HEK293 (cell line): Measurements from ENCODE around the gene DGKZ.

Experiments used
- CTCF ChIA-PET: fragments of 350-600 bp; formaldehyde crosslinking; extraction: SDS; loops from one replicate; lab custom pipeline; 2021; ENCODE audit warnings: antibody characterized with exemption; lab: Yijun Ruan, JAX
- POLR2A ChIA-PET: fragments of 300-600 bp; formaldehyde crosslinking; extraction: SDS; loops from one replicate; lab custom pipeline; 2020; ENCODE audit warnings: antibody characterized with exemption, inconsistent platforms; lab: Yijun Ruan, JAX
- H3K27ac ChIP-seq: fragments of 200-500 bp; sonication (Bioruptor generic); 2 replicates; pipeline ENCODE4 v1.5.1; 2014; ENCODE audit warnings: low read depth, low read length, control low read depth, inconsistent platforms; ENCODE audit errors: extremely low read depth
- H3K36me3 ChIP-seq, 2 experiments: fragments of 200-500 bp in 1 of 2; sonication (Bioruptor generic) in 1 of 2; 1 replicate in 1 of 2; 2 replicates in 1 of 2; pipeline ENCODE4 v1.5.1; 2014 to 2017; ENCODE audit warnings: inconsistent platforms in 2 of 2, low read length in 2 of 2; ENCODE audit not compliant: control insufficient read depth in 2 of 2, insufficient read depth in 1 of 2
- H3K4me1 ChIP-seq: fragments of 200-500 bp; sonication (Bioruptor generic); 2 replicates; pipeline ENCODE4 v1.5.1; 2014; ENCODE audit warnings: mild to moderate bottlenecking, low read length, inconsistent platforms; ENCODE audit not compliant: control insufficient read depth, insufficient read depth
- H3K4me3 ChIP-seq: 2 replicates; pipeline ENCODE4 v1.5.1; 2011; ENCODE audit warnings: low read depth, mild to moderate bottlenecking, control low read depth, low read length, moderate library complexity
- H3K9me3 ChIP-seq: fragments of 200-500 bp; sonication (Bioruptor generic); 2 replicates; pipeline ENCODE4 v1.5.1; 2014; ENCODE audit warnings: low read depth, low read length, inconsistent platforms; ENCODE audit not compliant: control insufficient read depth, insufficient read depth
- KLF10 ChIP-seq: fragments of 450-650 bp; IDR thresholded peaks from 2 replicates; pipeline ENCODE4 v1.5.1; 2018; ENCODE audit warnings: missing biosample characterization, mild to moderate bottlenecking, missing genetic modification characterization
- REST ChIP-seq: fragments of 450-650 bp; formaldehyde crosslinking; IDR thresholded peaks from 2 replicates; pipeline ENCODE4 v1.5.1; 2016; ENCODE audit warnings: missing biosample characterization, missing genetic modification characterization
- SCRT2 ChIP-seq: fragments of 450-650 bp; formaldehyde crosslinking; IDR thresholded peaks from 2 replicates; pipeline ENCODE4 v1.5.1; 2016; ENCODE audit warnings: missing biosample characterization, missing genetic modification characterization
- TSHZ1 ChIP-seq: fragments of 450-650 bp; formaldehyde crosslinking; IDR thresholded peaks from 2 replicates; pipeline ENCODE4 v1.5.1; 2016; ENCODE audit warnings: missing biosample characterization, missing genetic modification characterization, borderline replicate concordance
- ZBTB17 ChIP-seq: fragments of 450-650 bp; formaldehyde crosslinking; IDR thresholded peaks from 2 replicates; pipeline ENCODE4 v1.5.1; 2016; ENCODE audit warnings: missing biosample characterization, missing genetic modification characterization
- ZBTB20 ChIP-seq: fragments of 450-650 bp; formaldehyde crosslinking; IDR thresholded peaks from 2 replicates; pipeline ENCODE4 v1.5.1; 2016; ENCODE audit warnings: missing biosample characterization, missing genetic modification characterization
- ZBTB21 ChIP-seq: fragments of 450-650 bp; formaldehyde crosslinking; IDR thresholded peaks from 2 replicates; pipeline ENCODE4 v1.5.1; 2017; ENCODE audit warnings: missing biosample characterization, missing genetic modification characterization
- ZFP37 ChIP-seq: fragments of 450-650 bp; formaldehyde crosslinking; IDR thresholded peaks from 2 replicates; pipeline ENCODE4 v1.5.1; 2016; ENCODE audit warnings: missing biosample characterization, missing genetic modification characterization
- ZNF157 ChIP-seq: fragments of 450-650 bp; formaldehyde crosslinking; IDR thresholded peaks from 2 replicates; pipeline ENCODE4 v1.5.1; 2016; ENCODE audit warnings: missing biosample characterization, missing genetic modification characterization
- ZNF16 ChIP-seq: fragments of 450-650 bp; formaldehyde crosslinking; IDR thresholded peaks from 2 replicates; pipeline ENCODE4 v1.5.1; 2016; ENCODE audit warnings: low read depth, missing biosample characterization, missing genetic modification characterization
- ZNF26 ChIP-seq: fragments of 450-650 bp; formaldehyde crosslinking; IDR thresholded peaks from 2 replicates; pipeline ENCODE4 v1.5.1; 2016; ENCODE audit warnings: missing biosample characterization, missing genetic modification characterization
- ZNF274 ChIP-seq, 2 experiments: fragments of 200-500 bp in 1 of 2; fragments of 450-650 bp in 1 of 2; sonication (Bioruptor generic) in 1 of 2; formaldehyde crosslinking in 1 of 2; IDR thresholded peaks; 2 replicates each; pipeline versions ENCODE4 v1.5.1 to v1.6.1; 2014 to 2016; ENCODE audit warnings: borderline replicate concordance in 1 of 2, inconsistent platforms in 1 of 2, low read length in 1 of 2, missing biosample characterization in 1 of 2, missing genetic modification characterization in 1 of 2
- ZNF366 ChIP-seq: fragments of 450-650 bp; formaldehyde crosslinking; conservative IDR thresholded peaks from 2 replicates; pipeline ENCODE4 v1.5.1; 2016; ENCODE audit warnings: missing biosample characterization, missing genetic modification characterization
- ZNF391 ChIP-seq: fragments of 450-650 bp; formaldehyde crosslinking; IDR thresholded peaks from 2 replicates; pipeline ENCODE4 v1.5.1; 2016; ENCODE audit warnings: low read depth, missing biosample characterization, missing genetic modification characterization, borderline replicate concordance
- ZNF561 ChIP-seq: fragments of 450-650 bp; IDR thresholded peaks from 2 replicates; pipeline ENCODE4 v1.5.1; 2018; ENCODE audit warnings: missing biosample characterization, missing genetic modification characterization, borderline replicate concordance
- ZNF629 ChIP-seq: fragments of 450-650 bp; formaldehyde crosslinking; IDR thresholded peaks from 2 replicates; pipeline ENCODE4 v1.5.1; 2017; ENCODE audit warnings: missing biosample characterization, missing genetic modification characterization
- ZSCAN18 ChIP-seq: fragments of 450-650 bp; formaldehyde crosslinking; IDR thresholded peaks from 2 replicates; pipeline ENCODE4 v1.5.1; 2016; ENCODE audit warnings: missing biosample characterization, missing genetic modification characterization

DGKZ gene

GRCh38 chr11:46404476-46405017, 57.3 kb downstream of the DGKZ start:
- Histone ChIP-seq H3K4me1 (no peaks in the 10 kb centered on the region), H3K9me3 (no peaks in the 10 kb centered on the region), H3K27ac (no peak overlapping the region), H3K4me3 (no peak overlapping the region)
- POLR2A ChIA-PET = interaction anchor here (1.2 kb wide), 1 partner anchor 9 kb away, joined by 3 read pairs; no protein-coding TSS in a partner anchor
- CTCF ChIA-PET = interaction anchor here (1.8 kb wide), 1 partner anchor 12 kb away, joined by 6 read pairs; the partner anchor contains the start of gene CHRM4
- no peak for TF ChIP-seq ZNF26
- no peak for TF ChIP-seq ZFP37 (tag by site-specific recombination)
- TF ChIP-seq KLF10 (tag by site-specific recombination) = no peak
- no peak for TF ChIP-seq ZNF274 (IDR thresholded peaks at IDR 0.05; ENCODE audit: low read length)
- no peak for TF ChIP-seq ZNF274 (tag by site-specific recombination; IDR thresholded peaks at IDR 0.05; ENCODE audit: borderline replicate concordance)
- TF ChIP-seq ZNF366 = no peak
- no peak for TF ChIP-seq ZNF157 (tag by site-specific recombination)
- TF ChIP-seq ZNF561 = no peak
- TF ChIP-seq TSHZ1 (tag by site-specific recombination) = no peak
- TF ChIP-seq ZNF16 (tag by site-specific recombination) = no peak
- TF ChIP-seq ZBTB21 = no peak
- no peak for TF ChIP-seq SCRT2 (tag by site-specific recombination)
- TF ChIP-seq ZNF629 (tag by site-specific recombination) = no peak
- no peak for TF ChIP-seq ZNF391 (tag by site-specific recombination)
- no peak for TF ChIP-seq ZSCAN18 (tag by site-specific recombination)
- TF ChIP-seq ZBTB20 = no peak
- TF ChIP-seq REST (tag by site-specific recombination) = no peak
- no peak for TF ChIP-seq ZBTB17 (tag by site-specific recombination)
- TF ChIP-seq, all 188 proteins: peak for 0
- peaks cover 0 to 61% of the 10 kb centered on the region in 2 experiments; a peak in 2 of 3 replicates for H3K36me3 ChIP-seq
